Epithelial cell of esophagus (primary cell): ENCODE data around the gene GPATCH1.
"Not testable (repeated sequence)": the region's sequence is repeated elsewhere in the genome, so short reads cannot be mapped to it uniquely, and the experiment has no call there.

ENCODE experiments used
- DNase-seq: peaks from one replicate; pipeline ENCODE4 v3.0.0; 2010; ENCODE audit warnings: low read depth
- H3K4me3 ChIP-seq: 2 replicates; pipeline ENCODE4 v1.5.1; 2011; ENCODE audit warnings: mild to moderate bottlenecking, low read length, control low read depth
- CTCF ChIP-seq: IDR thresholded peaks from 2 replicates; pipeline ENCODE4 v1.5.1; 2011; ENCODE audit warnings: low read depth, mild to moderate bottlenecking, low read length, control low read depth, inconsistent platforms; ENCODE audit not compliant: insufficient read depth; ENCODE audit errors: missing control alignments

GPATCH1 gene

GRCh38 chr19:33039815-33040214 lies 41.2 kb upstream of the GPATCH1 start:
- no peak for TF ChIP-seq CTCF
- no peak for DNase-seq
- H3K4me3 ChIP-seq, result no peak overlapping the region

- no peak for TF ChIP-seq CTCF
- peak; percentile 89 for DNase-seq
- no peak overlapping the region for H3K4me3 ChIP-seq
Measured at GRCh38 chr19:33040994-33041827, 39.8 kb upstream of the GPATCH1 start.

GRCh38 chr19:33041828-33042160 lies 39.2 kb upstream of the GPATCH1 start:
- not testable (repeated sequence) for H3K4me3 ChIP-seq

GRCh38 chr19:33047422-33047821 lies 33.6 kb upstream of the GPATCH1 start:
- no peak overlapping the region for H3K4me3 ChIP-seq
- DNase-seq, result peak; percentile 96
- no peak for TF ChIP-seq CTCF

More at GRCh38 chr19:33041828-33042160, 39.2 kb upstream of the GPATCH1 start:
- not testable (repeated sequence) for DNase-seq

- no peak overlapping the region for H3K4me3 ChIP-seq
- DNase-seq, result peak; percentile 52
- TF ChIP-seq CTCF, result no peak
Measured at GRCh38 chr19:33048806-33049676, 31.9 kb upstream of the GPATCH1 start.

- no peak for TF ChIP-seq CTCF
- no peak for DNase-seq
Measured at GRCh38 chr19:33050110-33050509, 30.9 kb upstream of the GPATCH1 start.

GRCh38 chr19:33052352-33052972 lies 28.5 kb upstream of the GPATCH1 start:
- no peak for TF ChIP-seq CTCF
- DNase-seq, result peak; percentile 77
- no peak overlapping the region for H3K4me3 ChIP-seq

More at GRCh38 chr19:33050110-33050509, 30.9 kb upstream of the GPATCH1 start:
- no peak overlapping the region for H3K4me3 ChIP-seq
